ENCODE measurements around the gene FOXP4.

FOXP4 gene, protein sequence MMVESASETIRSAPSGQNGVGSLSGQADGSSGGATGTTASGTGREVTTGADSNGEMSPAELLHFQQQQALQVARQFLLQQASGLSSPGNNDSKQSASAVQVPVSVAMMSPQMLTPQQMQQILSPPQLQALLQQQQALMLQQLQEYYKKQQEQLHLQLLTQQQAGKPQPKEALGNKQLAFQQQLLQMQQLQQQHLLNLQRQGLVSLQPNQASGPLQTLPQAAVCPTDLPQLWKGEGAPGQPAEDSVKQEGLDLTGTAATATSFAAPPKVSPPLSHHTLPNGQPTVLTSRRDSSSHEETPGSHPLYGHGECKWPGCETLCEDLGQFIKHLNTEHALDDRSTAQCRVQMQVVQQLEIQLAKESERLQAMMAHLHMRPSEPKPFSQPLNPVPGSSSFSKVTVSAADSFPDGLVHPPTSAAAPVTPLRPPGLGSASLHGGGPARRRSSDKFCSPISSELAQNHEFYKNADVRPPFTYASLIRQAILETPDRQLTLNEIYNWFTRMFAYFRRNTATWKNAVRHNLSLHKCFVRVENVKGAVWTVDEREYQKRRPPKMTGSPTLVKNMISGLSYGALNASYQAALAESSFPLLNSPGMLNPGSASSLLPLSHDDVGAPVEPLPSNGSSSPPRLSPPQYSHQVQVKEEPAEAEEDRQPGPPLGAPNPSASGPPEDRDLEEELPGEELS

DNA sequence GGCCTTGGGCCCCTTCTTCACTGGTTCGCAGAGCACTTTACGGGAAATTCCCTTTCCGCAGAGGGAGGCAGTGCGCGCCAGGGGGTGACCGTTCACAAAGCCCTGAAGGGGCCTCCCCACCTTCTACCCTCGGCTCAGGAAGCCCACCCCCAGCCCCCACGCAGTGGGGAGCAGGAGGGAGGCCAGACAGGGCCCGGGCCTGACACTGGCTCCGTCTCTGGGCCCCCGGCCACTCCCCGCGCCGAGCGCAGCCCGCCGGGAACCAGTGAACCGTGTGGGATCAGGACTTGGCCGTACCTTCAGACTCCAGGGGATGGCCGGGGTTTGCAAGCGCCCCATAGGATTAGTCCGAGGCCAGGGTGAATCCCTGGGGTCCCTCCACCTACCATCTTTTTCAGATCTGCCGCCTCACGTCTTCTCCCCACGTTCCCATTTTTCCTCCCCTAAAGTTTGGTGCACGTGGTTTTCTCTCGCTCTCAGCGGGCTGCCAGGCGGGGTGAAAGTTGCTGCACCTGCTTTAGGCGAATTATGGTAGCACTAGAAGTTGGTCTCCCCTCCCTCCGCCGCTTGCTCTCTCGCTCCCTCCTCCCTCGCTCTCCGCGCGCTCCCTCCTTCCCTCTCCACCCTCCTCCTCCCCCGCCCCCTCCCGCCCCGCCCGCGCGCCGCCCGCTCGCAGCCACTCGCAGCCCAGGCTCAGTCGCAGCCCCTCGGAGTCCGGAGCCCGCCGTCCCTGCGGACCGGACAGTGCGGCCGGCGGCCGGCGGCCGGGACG lies at the start of gene FOXP4:
TSS of gene FOXP4 (plus strand) at position 679 of the 772 bp plus-strand sequence. CDS start 19,380 bp downstream, outside the sequence.
- TF ChIP-seq, protein P1, sequence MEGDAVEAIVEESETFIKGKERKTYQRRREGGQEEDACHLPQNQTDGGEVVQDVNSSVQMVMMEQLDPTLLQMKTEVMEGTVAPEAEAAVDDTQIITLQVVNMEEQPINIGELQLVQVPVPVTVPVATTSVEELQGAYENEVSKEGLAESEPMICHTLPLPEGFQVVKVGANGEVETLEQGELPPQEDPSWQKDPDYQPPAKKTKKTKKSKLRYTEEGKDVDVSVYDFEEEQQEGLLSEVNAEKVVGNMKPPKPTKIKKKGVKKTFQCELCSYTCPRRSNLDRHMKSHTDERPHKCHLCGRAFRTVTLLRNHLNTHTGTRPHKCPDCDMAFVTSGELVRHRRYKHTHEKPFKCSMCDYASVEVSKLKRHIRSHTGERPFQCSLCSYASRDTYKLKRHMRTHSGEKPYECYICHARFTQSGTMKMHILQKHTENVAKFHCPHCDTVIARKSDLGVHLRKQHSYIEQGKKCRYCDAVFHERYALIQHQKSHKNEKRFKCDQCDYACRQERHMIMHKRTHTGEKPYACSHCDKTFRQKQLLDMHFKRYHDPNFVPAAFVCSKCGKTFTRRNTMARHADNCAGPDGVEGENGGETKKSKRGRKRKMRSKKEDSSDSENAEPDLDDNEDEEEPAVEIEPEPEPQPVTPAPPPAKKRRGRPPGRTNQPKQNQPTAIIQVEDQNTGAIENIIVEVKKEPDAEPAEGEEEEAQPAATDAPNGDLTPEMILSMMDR (IDR thresholded peaks at IDR 0.05; ENCODE audit: low read depth, low read length) = no peak
- in situ Hi-C loops (cut with HindIII; ENCODE audit: low sequenced_read_pairs) = no loop called here
- DNase-seq (ENCODE audit: low read depth, low spot score) = peak; percentile 93
- peak within 1 kb of the TSS; percentile 83 for H3K4me3 ChIP-seq (ENCODE audit: low read depth, low read length)

DNA sequence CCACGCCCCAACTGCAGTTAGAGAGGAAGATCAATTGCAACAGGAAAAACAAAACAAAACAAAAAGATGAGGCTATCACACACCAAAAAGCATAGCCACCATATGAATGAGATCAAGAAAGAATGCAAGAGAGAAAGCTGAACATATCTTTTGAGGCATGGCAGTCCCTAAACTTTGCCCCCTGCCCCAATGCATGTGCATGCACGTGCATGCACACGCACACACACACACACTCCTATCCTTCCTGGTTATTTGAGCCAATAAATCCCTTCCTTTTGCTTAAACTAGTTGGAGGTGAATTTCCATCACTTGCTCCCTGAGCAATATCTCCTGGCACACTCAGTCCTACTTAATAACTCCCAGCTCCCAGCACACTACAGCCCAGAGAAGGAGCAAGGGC lies 48.6 kb upstream of the FOXP4 start:
- H3K4me3 ChIP-seq (ENCODE audit: low read depth, low read length) = no peak overlapping the region
- TF ChIP-seq, protein P1 (IDR thresholded peaks at IDR 0.05; ENCODE audit: low read depth, low read length) = no peak
- no peak for DNase-seq (ENCODE audit: low read depth, low spot score)
- in situ Hi-C loops (cut with HindIII; ENCODE audit: low sequenced_read_pairs) = no loop called here

DNA sequence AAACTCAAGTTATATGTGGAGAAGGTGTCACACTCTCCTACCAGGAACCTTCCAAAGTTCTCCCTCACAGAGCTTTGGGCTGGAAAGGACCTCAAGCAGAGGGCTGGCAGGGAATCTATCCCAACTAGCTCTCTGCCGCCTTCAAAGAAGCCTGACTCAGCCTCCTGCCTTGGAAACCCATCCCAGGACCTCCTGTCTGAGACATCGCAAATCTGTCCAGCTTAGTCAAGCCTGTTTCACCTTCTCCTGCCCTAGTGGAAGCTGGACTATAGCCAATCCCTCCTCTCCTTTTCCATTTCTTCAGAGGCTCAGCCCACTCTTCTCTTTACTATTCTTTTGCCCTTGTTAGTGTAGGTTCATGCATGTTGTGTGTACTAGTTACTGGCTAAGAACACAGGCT lies 48.2 kb upstream of the FOXP4 start:
- DNase-seq (ENCODE audit: low read depth, low spot score) = peak; percentile 61
- TF ChIP-seq, protein P1 (IDR thresholded peaks at IDR 0.05; ENCODE audit: low read depth, low read length) = no peak
- in situ Hi-C loops (cut with HindIII; ENCODE audit: low sequenced_read_pairs) = no loop called here
- H3K4me3 ChIP-seq (ENCODE audit: low read depth, low read length) = no peak overlapping the region

DNA sequence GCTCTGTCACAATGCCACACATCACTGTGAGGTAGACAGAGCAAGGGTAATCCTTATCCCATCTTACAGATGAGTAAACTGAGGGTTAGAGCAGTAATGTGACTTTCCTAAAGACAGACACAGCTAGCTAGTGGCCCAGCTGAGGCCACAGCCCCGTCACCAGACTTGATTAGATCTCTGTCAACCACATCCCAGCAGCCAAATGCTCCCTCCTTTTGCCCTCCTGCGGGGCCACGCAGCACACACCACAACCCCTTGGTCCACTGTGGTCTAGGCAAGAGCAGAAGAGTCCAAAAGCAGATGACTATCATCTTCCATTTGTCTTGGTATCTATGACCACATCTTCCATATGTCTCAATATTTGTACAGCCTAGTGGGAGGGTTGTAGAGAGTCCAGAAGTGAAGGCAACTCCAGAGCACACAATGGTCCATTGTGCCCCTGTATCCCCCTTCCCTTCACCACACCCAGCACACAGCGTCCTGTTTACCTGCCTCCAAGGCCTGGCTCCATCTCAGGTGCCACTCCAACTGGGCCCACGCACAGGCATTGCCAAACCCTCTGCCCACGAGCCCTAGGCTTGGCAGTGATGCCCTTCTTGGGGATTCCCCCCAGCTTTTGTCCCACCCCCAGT lies 47.1 kb upstream of the FOXP4 start:
- TF ChIP-seq, protein P1 (IDR thresholded peaks at IDR 0.05; ENCODE audit: low read depth, low read length) = no peak
- DNase-seq (ENCODE audit: low read depth, low spot score) = no peak
- in situ Hi-C loops (cut with HindIII; ENCODE audit: low sequenced_read_pairs) = no loop called here
- H3K4me3 ChIP-seq (ENCODE audit: low read depth, low read length) = no peak overlapping the region

DNA sequence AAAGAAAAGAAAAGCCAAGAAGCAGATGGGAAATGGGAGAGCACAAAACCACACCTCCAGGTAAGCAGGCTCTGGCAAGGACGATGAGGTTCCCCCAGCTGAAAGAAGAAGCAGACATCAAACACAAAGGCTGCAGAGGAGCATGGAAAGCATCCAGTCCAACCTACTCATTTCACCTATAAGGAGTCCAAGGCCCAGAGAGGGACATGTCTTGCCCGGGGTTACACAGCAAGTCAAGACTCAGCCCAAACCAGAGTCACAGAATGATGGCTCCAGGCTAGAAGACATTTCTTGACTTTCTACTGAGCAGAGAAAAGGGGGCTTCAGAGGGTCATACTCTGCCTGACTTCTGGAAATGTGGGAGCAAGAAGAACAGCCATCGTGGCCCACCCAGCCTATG lies 45.6 kb upstream of the FOXP4 start:
- in situ Hi-C loops (cut with HindIII; ENCODE audit: low sequenced_read_pairs) = no loop called here
- no peak overlapping the region for H3K4me3 ChIP-seq (ENCODE audit: low read depth, low read length)
- DNase-seq (ENCODE audit: low read depth, low spot score) = no peak
- TF ChIP-seq, protein P1 (IDR thresholded peaks at IDR 0.05; ENCODE audit: low read depth, low read length) = no peak

DNA sequence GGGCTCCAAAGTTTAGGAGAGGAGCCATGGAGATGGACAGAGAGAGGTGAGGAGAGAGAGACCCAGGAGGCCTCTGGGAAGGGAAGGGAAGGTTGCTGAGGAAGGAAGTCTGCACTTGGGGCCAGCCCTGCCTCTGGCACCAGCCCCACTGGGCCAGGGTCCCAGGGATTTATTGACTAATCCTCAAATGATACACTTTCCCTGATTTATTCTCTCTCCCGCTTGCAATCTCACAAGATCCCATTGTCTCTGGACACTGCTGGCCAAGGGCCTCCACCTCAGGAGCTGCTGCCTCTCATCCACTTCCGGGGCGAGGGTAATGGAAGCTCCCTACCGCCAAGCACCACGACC lies 43.6 kb upstream of the FOXP4 start:
- H3K4me3 ChIP-seq (ENCODE audit: low read depth, low read length) = no peak overlapping the region

More for the DNA sequence above, 43.6 kb upstream of the FOXP4 start:
- DNase-seq (ENCODE audit: low read depth, low spot score) = no peak
- in situ Hi-C loops (cut with HindIII; ENCODE audit: low sequenced_read_pairs) = no loop called here
- TF ChIP-seq, protein P1 (IDR thresholded peaks at IDR 0.05; ENCODE audit: low read depth, low read length) = no peak
